Colonic mucosa (tissue), 4 donors: ENCODE data around the gene ADAMTSL1. TPM values are rescaled to one million over a fixed set of nuclear protein-coding genes. Genes with fewer than 3 reads are reported as not detected.

ENCODE experiments used
- DNase-seq: peaks from one replicate; pipeline ENCODE4 v3.0.0-alpha.2; 2020
- H3K27ac ChIP-seq: fragments of 200-600 bp; one replicate; pipeline ENCODE4 v1.8.0; 2021
- H3K27me3 ChIP-seq: fragments of 200-600 bp; one replicate; pipeline ENCODE4 v1.8.0; 2021
- H3K36me3 ChIP-seq: fragments of 200-600 bp; one replicate; pipeline ENCODE4 v1.8.0; 2021
- H3K4me1 ChIP-seq: fragments of 200-600 bp; one replicate; pipeline ENCODE4 v1.8.0; 2021; ENCODE audit warnings: mild to moderate bottlenecking
- H3K4me3 ChIP-seq: fragments of 200-600 bp; one replicate; pipeline ENCODE4 v1.8.0; 2021
- H3K9ac ChIP-seq, 2 donors: one replicate each; pipeline ENCODE4 v1.7.0; 2013; ENCODE audit warnings: control low read depth in 2 of 2, low read depth in 2 of 2, low read length in 2 of 2
- H3K9me3 ChIP-seq: fragments of 200-600 bp; one replicate; pipeline ENCODE4 v1.8.0; 2021
- intact Hi-C: fragments of 100-400 bp; cut with DNase I; formaldehyde crosslinking; loops from one replicate; pipeline ENCODE4 v1.14.1; 2022
- total RNA-seq, 2 donors: library from RNA; stranded (reverse); fragmentation: NEBNext Ultra II Directional in 1 of 2; extraction: Animal tissue kit (Norgen Biotek cat#: 25700) in 1 of 2; gene quantifications; one replicate each; pipeline ENCODE4 v1.2.1, GENCODE V29; 2021
- TF ChIP-seq, protein P1 (sequence below): fragments of 200-600 bp; IDR thresholded peaks from one replicate; pipeline ENCODE4 v1.8.0; 2022; ENCODE audit warnings: antibody characterized with exemption, mild to moderate bottlenecking
- donor health status: healthy.
- donor health status: DM: no; HTN: no; CAD: no.
- donor health status: DM: no; HTN: no; CAD: no.

ADAMTSL1 gene
- total RNA-seq, 2 donors from 2014 or later: 10.2 to 14.7 TPM

DNA sequence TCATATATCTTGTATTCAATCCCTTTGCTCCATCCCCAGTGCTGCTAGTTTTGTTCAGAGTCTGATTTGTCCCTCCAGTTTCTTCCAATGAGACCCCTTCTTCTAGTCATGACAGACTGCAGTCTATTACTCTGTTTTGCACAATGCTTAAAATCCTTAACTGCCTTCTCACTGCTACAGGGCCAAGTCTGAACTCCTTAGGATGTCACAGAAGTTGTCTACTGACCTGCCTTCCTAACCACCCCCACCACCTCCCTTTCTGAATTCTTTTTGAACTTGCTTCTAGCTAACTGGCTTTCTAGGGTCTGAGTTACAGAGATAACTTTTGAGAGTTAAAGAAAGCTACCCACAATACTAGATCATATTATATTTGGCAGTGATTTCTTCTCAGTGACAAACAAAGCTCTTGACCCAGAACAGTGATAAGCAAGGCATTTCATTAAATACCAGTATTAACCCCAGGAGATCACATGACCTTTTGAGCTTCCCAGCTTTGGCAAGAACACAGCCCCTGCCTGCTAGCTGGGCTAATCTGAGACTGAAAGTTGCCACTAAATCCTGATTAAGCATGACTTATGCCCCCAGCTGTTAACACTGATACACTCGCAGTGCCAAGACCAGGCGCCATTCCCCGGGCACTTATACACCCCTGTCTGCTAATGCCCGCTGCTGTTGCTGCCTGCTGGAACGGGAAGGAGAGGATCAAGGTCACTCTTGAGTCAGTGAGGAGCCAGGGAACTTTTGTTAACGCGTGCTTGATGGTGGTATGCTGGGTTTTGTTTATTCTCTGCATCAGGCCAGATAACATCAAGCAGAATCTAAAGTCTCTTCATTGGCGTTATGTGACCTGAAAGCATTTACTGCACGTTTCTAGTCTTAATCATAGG lies 36.4 kb upstream of the ADAMTSL1 start:
- TF ChIP-seq, protein P1, sequence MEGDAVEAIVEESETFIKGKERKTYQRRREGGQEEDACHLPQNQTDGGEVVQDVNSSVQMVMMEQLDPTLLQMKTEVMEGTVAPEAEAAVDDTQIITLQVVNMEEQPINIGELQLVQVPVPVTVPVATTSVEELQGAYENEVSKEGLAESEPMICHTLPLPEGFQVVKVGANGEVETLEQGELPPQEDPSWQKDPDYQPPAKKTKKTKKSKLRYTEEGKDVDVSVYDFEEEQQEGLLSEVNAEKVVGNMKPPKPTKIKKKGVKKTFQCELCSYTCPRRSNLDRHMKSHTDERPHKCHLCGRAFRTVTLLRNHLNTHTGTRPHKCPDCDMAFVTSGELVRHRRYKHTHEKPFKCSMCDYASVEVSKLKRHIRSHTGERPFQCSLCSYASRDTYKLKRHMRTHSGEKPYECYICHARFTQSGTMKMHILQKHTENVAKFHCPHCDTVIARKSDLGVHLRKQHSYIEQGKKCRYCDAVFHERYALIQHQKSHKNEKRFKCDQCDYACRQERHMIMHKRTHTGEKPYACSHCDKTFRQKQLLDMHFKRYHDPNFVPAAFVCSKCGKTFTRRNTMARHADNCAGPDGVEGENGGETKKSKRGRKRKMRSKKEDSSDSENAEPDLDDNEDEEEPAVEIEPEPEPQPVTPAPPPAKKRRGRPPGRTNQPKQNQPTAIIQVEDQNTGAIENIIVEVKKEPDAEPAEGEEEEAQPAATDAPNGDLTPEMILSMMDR: no peak
- Histone ChIP-seq H3K36me3 (no peaks in the 10 kb centered on the region), H3K27me3 (no peaks in the 10 kb centered on the region), H3K9ac (no peak overlapping the region), H3K9me3 (no peaks in the 10 kb centered on the region), H3K4me3 (no peak overlapping the region), H3K4me1 (no peaks in the 10 kb centered on the region), H3K27ac (no peak overlapping the region)
- no peak for DNase-seq
- intact Hi-C loops: no loop called here

DNA sequence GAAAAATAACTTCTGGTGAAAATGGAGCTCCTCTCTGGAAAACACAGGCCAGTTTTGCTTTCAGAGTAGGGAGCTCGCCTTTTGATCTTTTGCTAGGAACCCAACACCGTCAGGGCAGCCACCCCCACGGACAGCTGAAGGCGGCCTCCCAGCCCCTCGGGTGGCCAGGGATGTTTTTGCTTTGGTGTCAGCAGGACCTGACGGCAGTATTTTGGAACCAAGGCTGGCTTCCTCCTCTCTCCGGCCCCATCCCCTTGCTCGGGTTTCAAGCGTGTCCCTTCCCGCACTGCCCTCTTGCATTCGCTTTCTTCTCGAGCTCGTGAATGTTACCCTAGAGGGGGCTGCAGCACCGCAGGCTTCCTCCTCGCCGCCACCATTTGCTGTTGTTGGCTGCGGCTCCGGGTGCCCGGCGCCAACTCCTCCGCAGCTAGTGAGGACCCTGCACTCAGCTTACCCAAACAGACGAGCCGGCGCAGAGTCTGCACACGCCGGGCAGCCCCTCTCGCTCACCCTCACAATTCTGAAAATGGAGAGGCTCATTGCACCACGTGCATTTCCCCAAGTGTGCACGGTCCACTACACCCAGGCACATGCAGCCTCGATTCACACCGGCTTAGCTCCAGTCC lies 35.5 kb upstream of the ADAMTSL1 start:
- TF ChIP-seq, protein P1: no peak
- Histone ChIP-seq H3K27ac (no peak overlapping the region), H3K36me3 (no peaks in the 10 kb centered on the region), H3K4me1 (no peaks in the 10 kb centered on the region), H3K9me3 (no peaks in the 10 kb centered on the region), H3K27me3 (no peaks in the 10 kb centered on the region), H3K4me3 (peak overlapping the region; percentile 3), H3K9ac (peak overlapping the region in 1 of 2 donors; percentile 27)
- DNase-seq: peak; percentile 24
- intact Hi-C loops: no loop called here

DNA sequence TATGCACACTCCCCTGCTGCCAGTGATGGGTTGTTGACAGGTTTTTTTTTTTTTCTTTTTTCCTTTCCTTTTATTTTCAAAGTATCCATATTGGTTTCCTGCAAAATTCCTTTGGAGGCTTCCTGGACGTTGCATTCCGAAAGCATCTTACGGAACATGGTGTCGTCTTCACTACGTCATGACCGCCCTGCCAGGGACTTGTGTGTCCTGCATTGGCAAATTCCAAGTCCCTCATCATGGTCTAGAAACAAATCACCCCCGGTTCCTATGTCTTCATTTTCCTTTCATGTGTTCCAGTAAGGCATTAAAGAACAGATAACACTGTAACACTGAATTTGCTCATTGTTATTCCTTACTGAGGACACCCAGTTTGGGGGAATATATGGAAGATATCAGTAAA lies 35.0 kb upstream of the ADAMTSL1 start:
- DNase-seq: no peak
- TF ChIP-seq, protein P1: no peak
- intact Hi-C loops: no loop called here
- H3K9ac ChIP-seq: no peak overlapping the region
- no peaks in the 10 kb centered on the region for H3K36me3 ChIP-seq
- H3K4me1 ChIP-seq: no peaks in the 10 kb centered on the region
- H3K27me3 ChIP-seq: no peaks in the 10 kb centered on the region
- no peak overlapping the region for H3K27ac ChIP-seq
- H3K4me3 ChIP-seq: no peak overlapping the region
- no peaks in the 10 kb centered on the region for H3K9me3 ChIP-seq

DNA sequence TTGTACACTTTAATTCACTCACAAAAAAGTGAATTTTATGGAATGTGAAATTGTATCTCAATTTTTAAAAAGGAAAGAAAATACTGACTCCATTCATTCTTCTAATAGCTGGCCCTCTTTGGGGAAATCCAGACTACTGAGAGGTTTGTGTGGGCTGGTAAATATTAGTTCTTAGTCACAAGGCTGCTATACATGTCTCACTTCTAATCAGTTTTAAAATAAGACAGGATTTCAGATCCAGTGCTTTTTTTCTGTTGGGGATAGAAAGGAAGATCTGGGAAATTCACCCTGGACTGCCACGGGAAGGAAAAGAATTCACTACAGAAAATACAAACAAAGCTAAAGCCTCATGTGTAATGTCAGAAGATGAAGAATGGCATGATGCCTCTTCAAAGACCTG lies 32.7 kb upstream of the ADAMTSL1 start:
- Histone ChIP-seq H3K27me3 (no peaks in the 10 kb centered on the region), H3K4me3 (no peak overlapping the region), H3K9me3 (no peaks in the 10 kb centered on the region), H3K27ac (no peak overlapping the region), H3K9ac (no peak overlapping the region), H3K4me1 (no peaks in the 10 kb centered on the region), H3K36me3 (no peaks in the 10 kb centered on the region)
- TF ChIP-seq, protein P1: no peak
- intact Hi-C loops: loop anchor here (5.0 to 10.0 kb wide), 2 partner anchors 184 to 584 kb away; no protein-coding TSS in a partner anchor
- DNase-seq: no peak

DNA sequence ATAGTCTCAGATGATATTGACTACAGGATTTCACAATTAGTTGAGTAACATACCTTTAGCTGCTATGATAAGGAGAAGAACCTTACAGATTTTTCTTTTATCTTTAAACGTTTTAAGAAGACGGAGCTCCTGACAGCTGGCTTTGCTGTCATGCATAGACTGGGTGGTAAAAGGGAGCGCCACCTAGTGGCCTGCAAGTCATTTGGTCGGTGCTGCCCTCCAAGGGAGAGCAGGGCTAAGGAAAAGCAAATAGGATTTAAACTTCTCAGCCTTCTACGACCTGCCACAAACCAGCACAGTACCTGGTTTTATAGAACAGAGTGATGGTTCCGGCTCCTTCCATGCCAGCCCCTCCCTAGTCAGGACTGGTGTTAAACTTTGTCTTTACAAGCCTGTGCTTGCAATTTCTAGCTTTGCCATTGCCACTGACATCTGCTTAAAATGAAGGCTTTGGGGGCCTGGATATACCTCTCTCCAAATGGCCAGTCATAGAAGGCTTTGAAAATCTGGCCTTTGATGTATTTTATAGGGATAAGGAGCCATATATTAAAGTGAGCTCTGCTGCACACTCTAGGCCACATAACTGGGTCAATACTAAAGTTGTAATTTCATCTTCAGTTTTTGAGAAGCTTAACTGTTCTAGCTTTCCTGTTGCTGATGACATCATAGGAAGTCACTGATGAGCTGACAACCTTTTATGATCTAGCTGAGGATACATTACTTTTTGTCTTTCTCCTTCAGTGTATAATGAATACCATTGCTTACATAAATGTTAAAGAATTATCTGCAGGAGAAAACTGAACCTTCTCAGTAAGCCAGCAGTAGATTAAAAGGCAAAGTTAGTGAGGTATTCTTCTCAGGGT lies 31.1 kb upstream of the ADAMTSL1 start:
- TF ChIP-seq, protein P1: peak; percentile 79
- Histone ChIP-seq H3K9me3 (no peaks in the 10 kb centered on the region), H3K4me3 (no peak overlapping the region), H3K27ac (no peak overlapping the region), H3K4me1 (no peaks in the 10 kb centered on the region), H3K9ac (no peak overlapping the region), H3K36me3 (no peaks in the 10 kb centered on the region), H3K27me3 (no peaks in the 10 kb centered on the region)
- intact Hi-C loops: loop anchor here (5.0 to 10.0 kb wide), 2 partner anchors 186 to 582 kb away; no protein-coding TSS in a partner anchor
- peak; percentile 70 for DNase-seq
